ENCODE measurements around the gene SNX27.

The SNX27 gene

DNA sequence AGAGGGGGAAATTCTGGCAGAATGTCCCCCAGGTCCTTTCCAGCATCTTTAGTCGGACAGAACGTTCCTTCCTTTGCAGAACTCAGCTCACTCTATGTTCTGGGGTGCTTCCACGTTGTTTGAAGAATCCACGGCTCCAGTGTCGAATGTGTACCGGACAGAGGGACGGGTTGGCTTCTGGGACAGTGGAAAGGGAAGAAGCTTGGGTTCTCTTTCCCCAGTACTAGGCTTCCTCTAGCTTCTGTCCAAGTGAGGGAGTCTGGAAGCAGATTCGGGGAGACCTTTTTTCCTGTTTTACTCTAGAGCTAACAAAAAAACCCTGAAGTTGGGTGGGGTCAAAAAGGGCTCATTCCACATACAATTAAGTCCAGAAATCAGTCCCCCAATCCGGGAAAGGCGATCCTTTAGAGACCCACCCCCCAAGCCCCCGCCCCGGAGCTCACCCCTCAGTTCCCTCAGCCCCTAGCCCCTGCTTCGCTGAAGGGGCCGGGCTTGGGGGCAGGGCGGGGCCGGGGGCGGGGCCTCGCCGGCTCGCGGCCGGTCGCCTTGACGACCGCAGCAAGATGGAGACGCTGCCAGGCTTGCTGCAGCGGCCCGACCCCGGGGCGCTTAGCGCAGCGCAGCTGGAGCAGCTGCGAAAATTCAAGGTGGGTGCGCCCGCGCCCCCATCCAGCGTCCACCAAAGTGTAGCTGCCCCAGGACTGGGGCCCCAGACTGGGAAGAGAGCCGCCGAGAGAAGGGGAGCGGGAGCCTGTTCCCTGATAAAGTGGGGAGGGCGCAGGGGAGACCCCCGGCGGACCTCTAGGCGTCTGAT is 109.3 kb downstream of the SNX27 start, which contains the start of gene RIIAD1:
TSS of gene RIIAD1 (plus strand) at position 549 of the 814 bp plus-strand sequence. CDS start at position 564, 15 bp downstream.
- H3K27ac ChIP-seq = no peak within 1 kb of the TSS
- no peak for TF ChIP-seq ZFX (IDR thresholded peaks at IDR 0.05; ENCODE audit: borderline replicate concordance)
- TF ChIP-seq, protein P1, sequence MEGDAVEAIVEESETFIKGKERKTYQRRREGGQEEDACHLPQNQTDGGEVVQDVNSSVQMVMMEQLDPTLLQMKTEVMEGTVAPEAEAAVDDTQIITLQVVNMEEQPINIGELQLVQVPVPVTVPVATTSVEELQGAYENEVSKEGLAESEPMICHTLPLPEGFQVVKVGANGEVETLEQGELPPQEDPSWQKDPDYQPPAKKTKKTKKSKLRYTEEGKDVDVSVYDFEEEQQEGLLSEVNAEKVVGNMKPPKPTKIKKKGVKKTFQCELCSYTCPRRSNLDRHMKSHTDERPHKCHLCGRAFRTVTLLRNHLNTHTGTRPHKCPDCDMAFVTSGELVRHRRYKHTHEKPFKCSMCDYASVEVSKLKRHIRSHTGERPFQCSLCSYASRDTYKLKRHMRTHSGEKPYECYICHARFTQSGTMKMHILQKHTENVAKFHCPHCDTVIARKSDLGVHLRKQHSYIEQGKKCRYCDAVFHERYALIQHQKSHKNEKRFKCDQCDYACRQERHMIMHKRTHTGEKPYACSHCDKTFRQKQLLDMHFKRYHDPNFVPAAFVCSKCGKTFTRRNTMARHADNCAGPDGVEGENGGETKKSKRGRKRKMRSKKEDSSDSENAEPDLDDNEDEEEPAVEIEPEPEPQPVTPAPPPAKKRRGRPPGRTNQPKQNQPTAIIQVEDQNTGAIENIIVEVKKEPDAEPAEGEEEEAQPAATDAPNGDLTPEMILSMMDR (IDR thresholded peaks at IDR 0.05) = no peak

GRCh38 chr1:151721788-151722510 is 110.1 kb downstream of the SNX27 start:
- no peak overlapping the region for H3K27ac ChIP-seq
- no peak for TF ChIP-seq ZFX (IDR thresholded peaks at IDR 0.05; ENCODE audit: borderline replicate concordance)
- TF ChIP-seq, protein P1 (IDR thresholded peaks at IDR 0.05) = no peak

DNA sequence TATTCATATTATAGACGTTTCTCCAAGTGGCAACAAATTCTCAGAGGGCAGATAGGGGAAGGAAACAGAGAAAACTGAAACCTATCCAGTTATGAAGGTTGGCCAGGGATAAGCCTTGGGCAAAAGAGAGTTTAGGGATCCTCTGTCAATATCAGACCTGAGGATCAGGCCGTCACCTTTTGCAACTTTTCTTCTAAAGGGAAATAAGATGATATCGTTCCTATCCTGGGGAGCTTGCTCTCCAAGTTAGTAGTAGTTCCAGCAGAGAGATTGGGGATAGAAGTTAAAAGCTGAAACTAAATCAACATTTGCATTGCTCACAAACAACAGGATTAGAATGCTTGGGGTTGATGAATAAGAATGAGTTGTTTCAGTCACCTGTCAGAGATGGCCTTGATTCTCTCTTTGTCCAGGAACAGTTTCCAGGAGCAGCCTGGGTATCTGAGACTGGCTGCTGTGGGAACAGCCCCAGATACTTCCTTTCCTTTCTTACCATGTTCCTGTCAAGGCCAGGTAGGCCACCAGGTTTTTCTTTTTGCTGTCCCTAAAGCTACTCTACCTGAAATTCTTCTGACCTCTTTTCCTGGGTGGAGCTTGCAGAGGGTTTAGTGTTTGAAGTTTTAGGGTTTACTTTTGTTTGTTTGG is 112.0 kb downstream of the SNX27 start:
- TF ChIP-seq, protein P1 (IDR thresholded peaks at IDR 0.05) = no peak
- TF ChIP-seq ZFX (IDR thresholded peaks at IDR 0.05; ENCODE audit: borderline replicate concordance) = no peak
- no peak overlapping the region for H3K27ac ChIP-seq

GRCh38 chr1:151728151-151729054 is 116.6 kb downstream of the SNX27 start:
- no peak for TF ChIP-seq ZFX (IDR thresholded peaks at IDR 0.05; ENCODE audit: borderline replicate concordance)
- TF ChIP-seq, protein P1 (IDR thresholded peaks at IDR 0.05) = no peak
- no peak overlapping the region for H3K27ac ChIP-seq

DNA sequence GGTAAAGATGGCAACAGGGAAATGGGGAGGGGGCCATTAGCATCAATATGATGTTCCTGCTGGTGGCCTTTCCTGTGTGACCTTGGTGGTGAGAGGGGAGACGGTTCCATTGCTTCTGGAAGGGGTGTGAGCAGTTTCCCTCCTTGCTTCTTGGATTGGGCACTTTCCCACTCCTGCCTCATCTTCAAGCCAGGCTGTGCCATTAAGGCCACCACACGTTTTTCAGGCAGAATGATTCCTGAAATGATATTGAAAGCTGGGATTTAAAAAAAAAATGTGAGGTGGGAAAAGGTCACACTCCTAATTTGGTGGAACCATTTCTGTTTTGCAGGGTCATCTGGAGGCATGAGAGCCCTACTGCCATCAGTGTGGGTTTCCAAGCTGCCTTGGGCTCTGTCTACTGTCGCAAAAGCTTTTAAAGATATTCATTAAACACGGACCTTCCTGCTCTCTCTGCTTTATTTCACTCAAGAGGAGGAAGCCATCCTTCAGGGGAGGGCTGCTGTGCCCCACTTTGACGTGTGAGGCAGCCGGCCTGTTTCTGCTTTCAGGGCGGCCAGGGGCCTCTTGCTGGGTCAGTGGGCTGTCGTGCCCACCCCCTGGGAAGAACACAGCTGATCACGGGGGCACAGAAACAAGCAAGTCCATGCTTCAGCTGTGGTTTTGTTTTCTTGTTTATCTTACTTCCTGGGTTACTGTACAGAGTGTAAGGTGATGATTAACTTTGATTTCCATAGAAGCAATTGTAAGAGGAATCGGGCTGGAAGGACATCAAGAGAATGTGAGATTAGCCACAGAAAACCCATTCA is 117.5 kb downstream of the SNX27 start:
- no peak for TF ChIP-seq ZFX (IDR thresholded peaks at IDR 0.05; ENCODE audit: borderline replicate concordance)
- TF ChIP-seq, protein P1 (IDR thresholded peaks at IDR 0.05) = no peak
- H3K27ac ChIP-seq = no peak overlapping the region

GRCh38 chr1:151729966-151730291 is 118.1 kb downstream of the SNX27 start:
- no peak overlapping the region for H3K27ac ChIP-seq
- TF ChIP-seq, protein P1 (IDR thresholded peaks at IDR 0.05) = no peak
- TF ChIP-seq ZFX (IDR thresholded peaks at IDR 0.05; ENCODE audit: borderline replicate concordance) = no peak

All from 22Rv1 (cell line).